Breast epithelium (tissue), 4 donors: ENCODE results near the gene PRR12. TPM values are rescaled to one million over a fixed set of nuclear protein-coding genes. Genes with fewer than 3 reads are reported as not detected.

Experiments used
- DNase-seq, 2 donors: peaks; one replicate each; pipeline ENCODE4 v3.0.0-alpha.2; 2019; ENCODE audit warnings: low spot score in 2 of 2
- H3K27ac ChIP-seq, 2 donors: fragments of 200-600 bp; sonication (generic) in 1 of 2; one replicate each; pipeline ENCODE4 v1.5.1; 2016 to 2019; ENCODE audit warnings: mild to moderate bottlenecking in 1 of 2
- H3K27me3 ChIP-seq, 2 donors: fragments of 200-600 bp; sonication (generic) in 1 of 2; one replicate each; pipeline versions ENCODE4 v1.5.1 to v1.6.0; 2017 to 2019; ENCODE audit warnings: control low read depth in 1 of 2, mild to moderate bottlenecking in 1 of 2
- H3K36me3 ChIP-seq: fragments of 200-600 bp; one replicate; pipeline ENCODE4 v1.5.1; 2019
- H3K4me1 ChIP-seq, 2 donors: fragments of 200-600 bp; sonication (generic); one replicate each; pipeline ENCODE4 v1.5.1; 2016 to 2019; ENCODE audit warnings: control low read depth in 1 of 2
- H3K4me3 ChIP-seq, 3 donors: fragments of 200-600 bp; sonication (generic); 1 replicate in 2 of 3; 2 replicates in 1 of 3; pipeline ENCODE4 v1.5.1; 2016 to 2019; ENCODE audit warnings: mild to moderate bottlenecking in 3 of 3, moderate library complexity in 2 of 3
- H3K9me3 ChIP-seq, 2 donors: fragments of 200-600 bp; sonication (generic) in 1 of 2; one replicate each; pipeline ENCODE4 v1.5.1; 2016 to 2019; ENCODE audit warnings: control low read depth in 1 of 2
- POLR2A ChIP-seq: fragments of 450-650 bp; IDR thresholded peaks from one replicate; pipeline ENCODE4 v1.6.1; 2016; ENCODE audit warnings: antibody characterized with exemption, mild to moderate bottlenecking, moderate library complexity
- POLR2AphosphoS5 ChIP-seq, 3 donors: sonication (generic); formaldehyde crosslinking; IDR thresholded peaks; one replicate each; pipeline ENCODE4 v1.6.1; 2017; ENCODE audit warnings: antibody characterized with exemption in 3 of 3
- intact Hi-C: fragments of 100-400 bp; cut with DNase I; formaldehyde crosslinking; loops from one replicate; pipeline ENCODE4 v1.15.1; 2023; ENCODE audit warnings: low total_unique reads
- total RNA-seq, 3 donors: library from RNA; depleted of rRNA; stranded (reverse); fragments of >200 nt; gene quantifications; one replicate each; pipeline ENCODE4 v1.1.0, GENCODE V29; 2016
- TF ChIP-seq, protein P1 (sequence below), 3 donors: fragments of 450-650 bp; IDR thresholded peaks; one replicate each; pipeline ENCODE4 v1.5.1; 2016 to 2017; ENCODE audit warnings: antibody characterized with exemption in 3 of 3, mild to moderate bottlenecking in 3 of 3, moderate library complexity in 3 of 3

Gene PRR12
- total RNA-seq, 3 donors from 2014 or later = 6.2 to 8.8 (median 6.3) TPM

DNA sequence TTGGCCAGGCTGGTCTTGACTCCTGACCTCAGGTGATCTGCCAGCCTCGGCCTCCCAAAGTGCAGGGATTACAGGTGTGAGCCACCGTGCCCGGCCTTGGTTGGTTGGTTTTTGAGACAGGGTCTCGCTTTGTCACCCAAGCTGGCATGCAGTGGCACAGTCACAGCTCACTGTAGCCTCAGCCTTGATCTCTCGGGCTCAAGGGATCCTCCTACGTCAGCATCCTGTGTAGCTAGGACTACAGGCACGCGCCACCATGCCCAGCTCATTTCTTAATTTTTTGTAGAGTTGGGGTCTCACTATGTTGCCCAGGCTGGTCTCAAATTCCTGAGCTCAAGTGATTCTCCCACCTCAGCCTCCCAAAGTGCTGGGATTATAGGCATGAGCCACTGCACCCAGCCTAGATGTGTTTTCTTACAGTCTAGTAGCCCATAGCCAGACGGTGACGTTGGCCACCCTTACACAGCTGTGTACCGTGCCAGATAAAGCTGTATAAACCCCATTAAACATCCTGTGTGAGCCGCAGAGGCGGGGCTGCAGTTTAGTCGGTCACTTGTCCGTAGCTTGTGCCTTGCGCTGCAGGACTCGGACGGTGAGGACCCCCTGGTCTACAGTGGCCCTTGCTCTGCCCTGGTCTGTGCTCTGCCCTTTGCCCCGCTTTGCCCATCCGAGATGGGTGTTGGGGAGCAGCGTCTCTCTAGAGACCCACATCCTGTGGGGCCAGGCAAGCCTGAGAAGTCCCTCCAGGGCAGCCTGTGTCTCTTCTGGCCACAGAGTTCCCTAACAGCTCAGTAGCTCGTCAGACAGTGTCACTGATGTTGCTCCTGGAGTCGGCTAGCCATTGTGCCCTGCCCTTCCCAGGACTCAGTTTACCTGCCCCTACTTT is 64.8 kb downstream of the PRR12 start:
- DNase-seq = no peak
- Histone ChIP-seq H3K4me3 (no peak overlapping the region), H3K27me3 (no peaks in the 10 kb centered on the region), H3K9me3 (no peaks in the 10 kb centered on the region), H3K27ac (no peak overlapping the region), H3K4me1 (no peaks in the 10 kb centered on the region), H3K36me3 (peaks cover 16% of the 10 kb centered on the region)
- intact Hi-C loops = no loop called here
- TF ChIP-seq, protein P1, sequence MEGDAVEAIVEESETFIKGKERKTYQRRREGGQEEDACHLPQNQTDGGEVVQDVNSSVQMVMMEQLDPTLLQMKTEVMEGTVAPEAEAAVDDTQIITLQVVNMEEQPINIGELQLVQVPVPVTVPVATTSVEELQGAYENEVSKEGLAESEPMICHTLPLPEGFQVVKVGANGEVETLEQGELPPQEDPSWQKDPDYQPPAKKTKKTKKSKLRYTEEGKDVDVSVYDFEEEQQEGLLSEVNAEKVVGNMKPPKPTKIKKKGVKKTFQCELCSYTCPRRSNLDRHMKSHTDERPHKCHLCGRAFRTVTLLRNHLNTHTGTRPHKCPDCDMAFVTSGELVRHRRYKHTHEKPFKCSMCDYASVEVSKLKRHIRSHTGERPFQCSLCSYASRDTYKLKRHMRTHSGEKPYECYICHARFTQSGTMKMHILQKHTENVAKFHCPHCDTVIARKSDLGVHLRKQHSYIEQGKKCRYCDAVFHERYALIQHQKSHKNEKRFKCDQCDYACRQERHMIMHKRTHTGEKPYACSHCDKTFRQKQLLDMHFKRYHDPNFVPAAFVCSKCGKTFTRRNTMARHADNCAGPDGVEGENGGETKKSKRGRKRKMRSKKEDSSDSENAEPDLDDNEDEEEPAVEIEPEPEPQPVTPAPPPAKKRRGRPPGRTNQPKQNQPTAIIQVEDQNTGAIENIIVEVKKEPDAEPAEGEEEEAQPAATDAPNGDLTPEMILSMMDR (IDR thresholded peaks at IDR 0.05) = no peak
- TF ChIP-seq POLR2AphosphoS5 (IDR thresholded peaks at IDR 0.05) (no peak), POLR2A (no peak)

DNA sequence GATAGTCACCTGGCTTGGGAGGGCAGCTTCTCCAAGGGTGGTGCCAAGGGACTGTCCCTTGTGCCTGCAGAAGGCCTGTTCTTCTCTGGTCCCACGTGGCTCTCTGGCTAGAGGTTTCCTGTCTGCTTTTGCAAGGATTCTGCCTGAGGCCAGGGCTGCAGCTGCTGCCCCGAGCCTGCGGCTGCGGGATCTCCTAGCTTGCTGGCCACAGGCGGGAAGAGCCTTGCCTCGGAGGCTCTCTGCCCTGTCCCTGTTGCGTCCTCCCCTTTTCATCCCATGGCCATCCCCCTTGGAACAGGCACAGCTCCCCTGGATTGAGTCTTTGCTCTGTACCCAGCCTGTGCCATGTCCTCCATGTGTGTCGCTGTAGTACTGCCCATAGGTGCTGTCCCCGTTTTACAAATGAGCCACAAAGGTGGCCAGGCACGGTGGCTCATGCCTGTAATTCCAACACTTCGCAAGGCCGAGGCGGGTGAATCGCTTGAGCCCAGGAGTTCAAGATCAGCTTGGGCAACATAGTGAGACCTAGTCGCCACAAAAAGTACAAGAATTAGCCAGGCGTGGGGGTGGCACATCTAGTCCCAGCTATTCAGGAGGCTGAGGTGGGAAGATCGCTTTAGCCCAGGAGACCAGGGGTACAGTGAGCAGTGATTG is 65.6 kb downstream of the PRR12 start:
- Histone ChIP-seq H3K27me3 (no peaks in the 10 kb centered on the region), H3K4me1 (no peaks in the 10 kb centered on the region), H3K27ac (no peak overlapping the region), H3K9me3 (no peaks in the 10 kb centered on the region), H3K4me3 (no peak overlapping the region), H3K36me3 (peaks cover 16% of the 10 kb centered on the region)
- no peak for DNase-seq
- no peak for TF ChIP-seq POLR2A
- TF ChIP-seq, protein P1 (IDR thresholded peaks at IDR 0.05) = no peak
- no peak for TF ChIP-seq POLR2AphosphoS5 (IDR thresholded peaks at IDR 0.05)
- intact Hi-C loops = no loop called here

DNA sequence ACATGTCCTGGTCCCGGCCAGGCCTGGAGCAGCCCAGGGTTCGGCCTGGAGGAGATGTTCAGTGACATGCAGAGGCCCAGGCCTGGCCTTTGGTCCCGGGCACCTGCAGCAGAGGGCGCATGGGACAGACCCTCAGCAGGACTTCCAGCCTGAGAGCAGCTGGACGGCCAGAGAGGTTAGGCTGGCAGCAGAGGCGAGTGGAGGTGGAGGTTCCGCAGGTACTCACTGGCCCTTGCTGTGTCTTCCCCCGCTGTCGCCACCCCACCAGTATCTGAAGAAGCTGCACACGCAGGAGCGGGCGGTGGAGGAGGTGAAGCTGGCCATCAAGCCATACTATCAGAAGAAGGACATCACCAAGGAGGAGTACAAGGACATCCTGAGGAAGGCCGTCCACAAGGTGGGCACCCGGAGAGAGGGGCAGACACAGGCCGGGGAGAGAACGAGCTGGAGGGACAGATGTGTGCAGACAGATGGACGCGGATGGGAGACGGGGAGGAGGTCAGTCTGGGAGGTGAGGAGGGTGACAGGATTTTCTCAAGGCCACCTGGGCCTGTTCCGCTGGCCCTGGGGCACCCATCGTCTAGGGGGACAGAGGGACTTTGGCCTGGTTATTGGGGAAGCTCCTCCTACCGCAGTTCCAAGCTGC is 66.6 kb downstream of the PRR12 start:
- Histone ChIP-seq H3K36me3 (peaks cover 7% of the 10 kb centered on the region), H3K27me3 (no peaks in the 10 kb centered on the region), H3K4me1 (no peaks in the 10 kb centered on the region), H3K4me3 (no peak overlapping the region), H3K27ac (no peak overlapping the region), H3K9me3 (no peaks in the 10 kb centered on the region)
- no peak for DNase-seq
- intact Hi-C loops = no loop called here
- TF ChIP-seq, protein P1 (IDR thresholded peaks at IDR 0.05) = no peak
- TF ChIP-seq POLR2A (no peak), POLR2AphosphoS5 (IDR thresholded peaks at IDR 0.05) (no peak)

DNA sequence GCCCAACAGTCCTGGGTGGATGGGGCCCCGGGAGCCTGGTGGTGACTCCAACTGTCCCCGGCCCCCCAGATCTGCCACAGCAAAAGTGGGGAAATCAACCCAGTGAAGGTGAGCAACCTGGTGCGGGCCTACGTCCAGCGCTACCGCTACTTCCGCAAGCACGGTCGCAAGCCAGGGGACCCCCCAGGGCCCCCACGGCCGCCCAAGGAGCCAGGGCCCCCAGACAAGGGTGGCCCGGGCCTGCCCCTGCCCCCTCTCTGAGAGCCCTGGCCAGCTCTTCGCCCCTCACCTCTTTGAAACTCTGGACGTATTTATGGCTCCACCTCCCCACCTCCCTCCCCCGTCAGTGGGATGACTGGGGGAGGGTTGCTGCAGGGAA is 67.1 kb downstream of the PRR12 start:
- intact Hi-C loops = no loop called here
- Histone ChIP-seq H3K27me3 (no peaks in the 10 kb centered on the region), H3K36me3 (peaks cover 7% of the 10 kb centered on the region), H3K4me1 (no peaks in the 10 kb centered on the region), H3K27ac (no peak overlapping the region), H3K4me3 (no peak overlapping the region), H3K9me3 (no peaks in the 10 kb centered on the region)
- DNase-seq = no peak
- TF ChIP-seq, protein P1 (IDR thresholded peaks at IDR 0.05) = no peak
- TF ChIP-seq POLR2AphosphoS5 (IDR thresholded peaks at IDR 0.05) = no peak
- TF ChIP-seq POLR2A = no peak
